A673 (cell line): ENCODE data around the gene TP53I3. TPM values are rescaled to one million over a fixed set of nuclear protein-coding genes. Genes with fewer than 3 reads are reported as not detected.

Experiments used
- BruUV-seq: library from RNA; stranded (reverse); fragments of 400-500 nt; replicated peaks from 2 replicates; lab custom pipeline; 2021; lab: Mats Ljungman, UMichigan
- CTCF ChIA-PET: fragments of 300-600 bp; sonication (Branson Sonifier 250); formaldehyde crosslinking; loops from one replicate; lab custom pipeline; 2022; ENCODE audit warnings: antibody characterized with exemption; lab: Charles Lee
- POLR2A ChIA-PET: fragments of 300-600 bp; sonication (Branson Sonifier 250); formaldehyde crosslinking; loops from one replicate; lab custom pipeline; 2022; ENCODE audit warnings: antibody characterized with exemption; ENCODE audit not compliant: low non-redundant PET; lab: Charles Lee
- DNase-seq: peaks from one replicate; pipeline ENCODE4 v3.0.0-alpha.2; 2015; ENCODE audit warnings: low spot score
- H3K27ac ChIP-seq: fragments of 200-600 bp; sonication (generic); 2 replicates; pipeline ENCODE4 v1.5.1; 2016; ENCODE audit warnings: mixed run types, low read depth, mild to moderate bottlenecking, mixed read lengths, antibody characterized with exemption, low read length; ENCODE audit not compliant: poor library complexity, severe bottlenecking
- H3K27me3 ChIP-seq: fragments of 200-600 bp; sonication (generic); replicated peaks from 2 replicates; pipeline ENCODE4 v1.6.1; 2017; ENCODE audit warnings: mixed run types, low read depth, mild to moderate bottlenecking, mixed read lengths, antibody characterized with exemption, low read length; ENCODE audit not compliant: insufficient read depth, poor library complexity
- H3K36me3 ChIP-seq: fragments of 200-600 bp; sonication (generic); 2 replicates; pipeline ENCODE4 v1.6.1; 2016; ENCODE audit warnings: mixed run types, mild to moderate bottlenecking, mixed read lengths, antibody characterized with exemption, low read length; ENCODE audit not compliant: insufficient read depth, poor library complexity, severe bottlenecking
- H3K4me1 ChIP-seq: fragments of 200-600 bp; sonication (generic); 2 replicates; pipeline ENCODE4 v1.6.1; 2017; ENCODE audit warnings: mixed run types, mild to moderate bottlenecking, mixed read lengths, antibody characterized with exemption, low read length; ENCODE audit not compliant: insufficient read depth, poor library complexity, severe bottlenecking
- H3K4me3 ChIP-seq: fragments of 200-600 bp; sonication (generic); 2 replicates; pipeline ENCODE4 v1.5.1; 2016; ENCODE audit warnings: low read depth, mixed run types, mild to moderate bottlenecking, mixed read lengths, low read length; ENCODE audit not compliant: poor library complexity, severe bottlenecking
- H3K9me3 ChIP-seq: fragments of 200-600 bp; sonication (generic); 2 replicates; pipeline ENCODE4 v1.6.1; 2016; ENCODE audit warnings: mixed run types, low read depth, mild to moderate bottlenecking, mixed read lengths, antibody characterized with exemption, low read length; ENCODE audit not compliant: poor library complexity, severe bottlenecking
- EZH2 ChIP-seq: fragments of 200-600 bp; sonication (generic); IDR thresholded peaks from 2 replicates; pipeline ENCODE4 v1.6.1; 2017; ENCODE audit warnings: borderline replicate concordance, low read depth, mild to moderate bottlenecking, mixed read lengths, antibody characterized with exemption, low read length; ENCODE audit not compliant: poor library complexity, severe bottlenecking
- intact Hi-C: fragments of 100-400 bp; cut with micrococcal nuclease; formaldehyde crosslinking; loops from one replicate; pipeline ENCODE4 v1.10.0; 2022; ENCODE audit not compliant: unreplicated experiment
- total RNA-seq: library from RNA; stranded (reverse); gene quantifications from 2 replicates; pipeline ENCODE4 v1.2.3, GENCODE V29; 2021
- TF ChIP-seq, protein P1 (sequence below): fragments of 300-800, 200-600 bp; sonication (generic); conservative IDR thresholded peaks from 2 replicates; pipeline ENCODE4 v1.5.1; 2017; ENCODE audit warnings: low read depth, mild to moderate bottlenecking, antibody characterized with exemption, low read length, moderate library complexity, mixed read lengths

The TP53I3 gene
- total RNA-seq, 1 experiment from 2014 or later = 2.8 TPM

DNA sequence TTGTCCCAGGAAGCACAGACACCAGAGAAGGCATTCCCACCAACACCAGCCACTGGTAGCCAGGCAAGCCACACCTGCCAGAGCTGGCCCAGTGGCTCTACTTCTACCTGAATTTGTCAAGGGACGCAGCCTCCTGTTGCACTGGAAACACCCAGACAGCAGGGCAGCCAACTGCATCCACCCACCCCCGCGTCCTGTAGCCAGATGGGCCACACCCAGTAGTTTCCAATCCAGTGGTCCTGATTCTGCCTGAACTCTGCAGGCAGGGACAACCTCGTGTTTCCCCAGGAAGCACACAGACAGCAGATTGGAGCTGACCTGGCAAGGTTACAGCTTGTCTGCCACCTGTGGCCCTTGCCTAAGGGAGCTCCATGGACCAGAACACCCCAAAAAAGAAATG is 20.3 kb upstream of the TP53I3 start:
- ChIA-PET POLR2A (no interaction called here), CTCF (interaction anchor here (0.6 kb wide), 1 partner anchor 338 kb away, joined by 3 read pairs; no protein-coding TSS in a partner anchor)
- TF ChIP-seq EZH2 = no peak
- TF ChIP-seq, protein P1, sequence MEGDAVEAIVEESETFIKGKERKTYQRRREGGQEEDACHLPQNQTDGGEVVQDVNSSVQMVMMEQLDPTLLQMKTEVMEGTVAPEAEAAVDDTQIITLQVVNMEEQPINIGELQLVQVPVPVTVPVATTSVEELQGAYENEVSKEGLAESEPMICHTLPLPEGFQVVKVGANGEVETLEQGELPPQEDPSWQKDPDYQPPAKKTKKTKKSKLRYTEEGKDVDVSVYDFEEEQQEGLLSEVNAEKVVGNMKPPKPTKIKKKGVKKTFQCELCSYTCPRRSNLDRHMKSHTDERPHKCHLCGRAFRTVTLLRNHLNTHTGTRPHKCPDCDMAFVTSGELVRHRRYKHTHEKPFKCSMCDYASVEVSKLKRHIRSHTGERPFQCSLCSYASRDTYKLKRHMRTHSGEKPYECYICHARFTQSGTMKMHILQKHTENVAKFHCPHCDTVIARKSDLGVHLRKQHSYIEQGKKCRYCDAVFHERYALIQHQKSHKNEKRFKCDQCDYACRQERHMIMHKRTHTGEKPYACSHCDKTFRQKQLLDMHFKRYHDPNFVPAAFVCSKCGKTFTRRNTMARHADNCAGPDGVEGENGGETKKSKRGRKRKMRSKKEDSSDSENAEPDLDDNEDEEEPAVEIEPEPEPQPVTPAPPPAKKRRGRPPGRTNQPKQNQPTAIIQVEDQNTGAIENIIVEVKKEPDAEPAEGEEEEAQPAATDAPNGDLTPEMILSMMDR = no peak
- no peaks in the 10 kb centered on the region for H3K4me1 ChIP-seq
- no peaks in the 10 kb centered on the region for H3K9me3 ChIP-seq
- no peak overlapping the region for H3K27ac ChIP-seq
- DNase-seq = no peak
- intact Hi-C loops = no loop called here
- H3K4me3 ChIP-seq = no peak overlapping the region
- no peaks in the 10 kb centered on the region for H3K36me3 ChIP-seq
- H3K27me3 ChIP-seq = no peaks in the 10 kb centered on the region
- BruUV-seq = no TSS peak

DNA sequence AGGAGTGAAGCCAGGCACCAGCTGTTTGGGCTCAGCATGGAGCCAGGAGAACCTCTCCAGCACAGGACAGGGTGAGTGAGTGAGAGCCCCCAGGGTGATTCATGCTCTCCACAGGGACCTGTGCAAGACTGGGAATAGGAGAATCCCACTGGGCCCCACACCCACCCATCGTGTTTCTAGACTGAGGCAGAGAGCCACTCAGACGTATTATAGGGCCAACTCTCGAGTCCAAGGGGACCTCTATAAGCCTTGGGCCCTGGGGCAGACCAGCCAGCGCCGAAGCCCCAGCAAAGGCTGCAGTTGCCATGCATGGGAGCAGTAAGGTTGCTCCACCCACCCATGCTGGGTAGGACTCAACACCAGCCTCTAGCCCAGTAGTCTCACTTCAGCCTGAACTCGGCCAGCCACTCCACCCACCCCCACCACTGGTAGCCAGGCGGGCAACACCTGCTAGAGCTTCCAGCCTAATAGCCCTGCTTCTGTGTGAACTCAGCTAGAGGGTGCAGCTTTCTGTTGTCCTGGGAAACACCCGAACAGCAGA is 19.5 kb upstream of the TP53I3 start:
- ChIA-PET POLR2A (no interaction called here), CTCF (no interaction called here)
- no peak for TF ChIP-seq EZH2
- TF ChIP-seq, protein P1 = no peak
- Histone ChIP-seq H3K27me3 (no peaks in the 10 kb centered on the region), H3K36me3 (no peaks in the 10 kb centered on the region), H3K9me3 (no peaks in the 10 kb centered on the region), H3K27ac (no peak overlapping the region), H3K4me1 (no peaks in the 10 kb centered on the region), H3K4me3 (no peak overlapping the region)
- no peak for DNase-seq
- intact Hi-C loops = no loop called here
- no TSS peak for BruUV-seq

DNA sequence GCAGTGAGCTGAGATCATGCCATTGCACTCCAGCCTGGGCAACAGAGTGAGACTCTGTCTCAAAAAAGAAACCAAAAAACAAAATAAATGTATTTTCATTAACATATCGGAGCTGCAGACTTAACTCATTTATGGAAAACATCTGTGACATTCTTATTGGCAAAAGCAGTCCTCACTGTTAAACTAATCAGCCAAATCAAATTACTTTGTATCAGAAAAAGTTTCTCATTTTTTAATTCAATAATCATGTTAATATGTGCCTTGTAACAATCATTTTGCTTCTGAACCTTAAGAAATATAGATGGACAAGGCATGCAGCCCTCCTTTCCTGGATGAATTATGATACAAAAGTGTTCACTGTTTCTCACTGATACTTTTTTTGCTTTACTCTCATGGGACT is 18.0 kb upstream of the TP53I3 start:
- intact Hi-C loops = no loop called here
- POLR2A ChIA-PET = no interaction called here
- TF ChIP-seq EZH2 = no peak
- TF ChIP-seq, protein P1 = no peak
- no peak overlapping the region for H3K4me3 ChIP-seq
- no peaks in the 10 kb centered on the region for H3K4me1 ChIP-seq
- no peak for DNase-seq
- no peaks in the 10 kb centered on the region for H3K36me3 ChIP-seq
- CTCF ChIA-PET = no interaction called here
- no peaks in the 10 kb centered on the region for H3K27me3 ChIP-seq
- no peaks in the 10 kb centered on the region for H3K9me3 ChIP-seq
- H3K27ac ChIP-seq = no peak overlapping the region
- BruUV-seq = no TSS peak
